HCT116 (cell line): ENCODE results near the gene DTD2. TPM values are rescaled to one million over a fixed set of nuclear protein-coding genes. Genes with fewer than 3 reads are reported as not detected.

Experiments used
- ATAC-seq: fragments of 200-7000 bp; cut with Tn5 transposase; 2 replicates; pipeline ENCODE4 v1.9.1; 2020; ENCODE audit warnings: mild to moderate bottlenecking, moderate library complexity
- BruUV-seq: library from RNA; stranded (reverse); fragments of 400-500 nt; replicated peaks from 2 replicates; lab custom pipeline; 2021; lab: Mats Ljungman, UMichigan
- CTCF ChIA-PET: fragments of 300-600 bp; sonication (Branson Sonifier 250); formaldehyde crosslinking; loops from one replicate; lab custom pipeline; 2021; ENCODE audit warnings: antibody characterized with exemption; lab: Charles Lee
- POLR2A ChIA-PET: fragments of 300-600, 350-600 bp; sonication (Branson Sonifier 250); formaldehyde crosslinking; loops from one replicate; lab custom pipeline; 2021; ENCODE audit warnings: antibody characterized with exemption; lab: Charles Lee
- RAD21 ChIA-PET, 2 experiments: fragments of 300-600 bp; sonication (Branson Sonifier 250); formaldehyde crosslinking; loops; one replicate each; lab custom pipeline; 2023; ENCODE audit warnings: low total read pairs in 2 of 2; ENCODE audit not compliant: uncharacterized antibody in 2 of 2, unreplicated experiment in 2 of 2, low non-redundant PET in 1 of 2; lab: Charles Lee
- DNase-seq: peaks from one replicate; pipeline ENCODE4 v3.0.0-alpha.2; 2010; ENCODE audit warnings: low read depth, low spot score
- H2AFZ ChIP-seq: fragments of 200-600 bp; shearing (Covaris generic), sonication (generic); 2 replicates; pipeline ENCODE4 v1.6.1; 2017; ENCODE audit warnings: low read depth, mixed run types, mixed read lengths, antibody characterized with exemption, low read length; ENCODE audit not compliant: poor library complexity, severe bottlenecking
- H3K27ac ChIP-seq: 2 replicates; pipeline ENCODE4 v1.5.1; 2012; ENCODE audit warnings: low read depth, low read length
- H3K27me3 ChIP-seq: fragments of 200-600 bp; sonication (generic); 2 replicates; pipeline ENCODE4 v1.6.1; 2016; ENCODE audit warnings: mixed run types, low read length, mixed read lengths; ENCODE audit not compliant: insufficient read depth
- H3K36me3 ChIP-seq, 2 experiments: fragments of 200-500 bp in 1 of 2; fragments of 200-600 bp in 1 of 2; sonication (Bioruptor generic) in 1 of 2; sonication (generic) in 1 of 2; 2 replicates each; pipeline versions ENCODE4 v1.5.1 to v1.6.1; 2014 to 2016; ENCODE audit warnings: low read length in 2 of 2, inconsistent platforms in 1 of 2, mixed read lengths in 1 of 2, mixed run types in 1 of 2; ENCODE audit not compliant: insufficient read depth in 2 of 2, control insufficient read depth in 1 of 2
- H3K4me1 ChIP-seq, 2 experiments: fragments of 200-600 bp in 1 of 2; sonication (generic) in 1 of 2; 2 replicates each; pipeline versions ENCODE4 v1.5.1 to v1.6.1; 2012 to 2017; ENCODE audit warnings: low read length in 2 of 2, inconsistent platforms in 1 of 2, mild to moderate bottlenecking in 1 of 2, mixed read lengths in 1 of 2, mixed run types in 1 of 2, moderate library complexity in 1 of 2; ENCODE audit not compliant: insufficient read depth in 2 of 2, control insufficient read depth in 1 of 2
- H3K4me2 ChIP-seq: fragments of 200-600 bp; sonication (generic); 2 replicates; pipeline ENCODE4 v1.6.1; 2017; ENCODE audit warnings: mixed run types, low read length, mixed read lengths
- H3K4me3 ChIP-seq, 2 experiments: fragments of 200-600 bp in 1 of 2; sonication (generic) in 1 of 2; replicated peaks in 1 of 2; 2 replicates each; pipeline ENCODE4 v1.5.1; 2011 to 2016; ENCODE audit warnings: low read length in 2 of 2, control low read depth in 1 of 2, low read depth in 1 of 2, mild to moderate bottlenecking in 1 of 2, mixed read lengths in 1 of 2, mixed run types in 1 of 2
- H3K79me2 ChIP-seq: fragments of 200-600 bp; sonication (generic); 2 replicates; pipeline ENCODE4 v1.6.1; 2017; ENCODE audit warnings: mild to moderate bottlenecking, mixed run types, low read length, moderate library complexity, mixed read lengths; ENCODE audit not compliant: insufficient read depth
- H3K9ac ChIP-seq: fragments of 200-600 bp; sonication (generic); 2 replicates; pipeline ENCODE4 v1.6.1; 2016; ENCODE audit warnings: low read length, mixed read lengths
- H3K9me2 ChIP-seq: fragments of 200-600 bp; sonication (generic), shearing (Covaris generic); 2 replicates; pipeline ENCODE4 v1.6.1; 2017; ENCODE audit warnings: mixed run types, mild to moderate bottlenecking, moderate library complexity; ENCODE audit not compliant: insufficient read depth
- H3K9me3 ChIP-seq, 2 experiments: fragments of 200-500 bp in 1 of 2; fragments of 200-600 bp in 1 of 2; sonication (Bioruptor generic) in 1 of 2; sonication (generic) in 1 of 2; 2 replicates each; pipeline ENCODE4 v1.6.1; 2014 to 2017; ENCODE audit warnings: low read length in 2 of 2, mixed read lengths in 2 of 2, inconsistent platforms in 1 of 2, low read depth in 1 of 2, mild to moderate bottlenecking in 1 of 2, mixed run types in 1 of 2, moderate library complexity in 1 of 2; ENCODE audit not compliant: control insufficient read depth in 1 of 2, insufficient read depth in 1 of 2
- H4K20me1 ChIP-seq: fragments of 200-600 bp; sonication (generic), shearing (Covaris generic); 2 replicates; pipeline ENCODE4 v1.6.1; 2017; ENCODE audit warnings: mixed run types, mild to moderate bottlenecking, moderate library complexity; ENCODE audit not compliant: insufficient read depth
- ATF3 ChIP-seq: IDR thresholded peaks from 2 replicates; pipeline ENCODE4 v1.6.1; 2012
- CBX3 ChIP-seq: IDR thresholded peaks from 2 replicates; pipeline ENCODE4 v1.6.1; 2012; ENCODE audit warnings: low read depth
- CEBPB ChIP-seq: IDR thresholded peaks from 2 replicates; pipeline ENCODE4 v1.6.1; 2012; ENCODE audit warnings: low read depth
- EGR1 ChIP-seq: IDR thresholded peaks from 2 replicates; pipeline ENCODE4 v1.6.1; 2012; ENCODE audit warnings: low read depth
- ELF1 ChIP-seq: IDR thresholded peaks from 2 replicates; pipeline ENCODE4 v1.6.1; 2012; ENCODE audit warnings: low read depth, borderline replicate concordance
- EZH2 ChIP-seq: fragments of 200-600 bp; sonication (generic); IDR thresholded peaks from 2 replicates; pipeline ENCODE4 v1.6.1; 2017; ENCODE audit warnings: antibody characterized with exemption, mixed run types
- EZH2phosphoT487 ChIP-seq: fragments of 200-600 bp; IDR thresholded peaks from 2 replicates; pipeline ENCODE4 v1.6.1; 2018; ENCODE audit warnings: antibody characterized with exemption, borderline replicate concordance
- FOSL1 ChIP-seq: IDR thresholded peaks from 2 replicates; pipeline ENCODE4 v1.6.1; 2012; ENCODE audit warnings: low read depth
- JUND ChIP-seq: IDR thresholded peaks from 2 replicates; pipeline ENCODE4 v1.6.1; 2012
- POLR2A ChIP-seq: IDR thresholded peaks from 2 replicates; pipeline ENCODE4 v1.7.0; 2011; ENCODE audit warnings: borderline replicate concordance; ENCODE audit not compliant: insufficient read depth, insufficient read length; ENCODE audit errors: extremely low read depth
- RAD21 ChIP-seq: IDR thresholded peaks from 2 replicates; pipeline ENCODE4 v1.6.1; 2012; ENCODE audit warnings: low read depth, mild to moderate bottlenecking
- REST ChIP-seq: IDR thresholded peaks from 2 replicates; pipeline ENCODE4 v1.6.1; 2012; ENCODE audit warnings: low read depth
- SP1 ChIP-seq: IDR thresholded peaks from 2 replicates; pipeline ENCODE4 v1.6.1; 2012; ENCODE audit warnings: low read depth
- SRF ChIP-seq: IDR thresholded peaks from 2 replicates; pipeline ENCODE4 v1.6.1; 2012; ENCODE audit warnings: low read depth
- TCF7L2 ChIP-seq: IDR thresholded peaks from 2 replicates; pipeline ENCODE4 v1.7.0; 2011; ENCODE audit warnings: borderline replicate concordance, inconsistent platforms; ENCODE audit not compliant: insufficient read depth, insufficient read length; ENCODE audit errors: extremely low read depth
- YY1 ChIP-seq: IDR thresholded peaks from 2 replicates; pipeline ENCODE4 v1.6.1; 2011; ENCODE audit warnings: low read length, low read depth, moderate library complexity, mild to moderate bottlenecking; ENCODE audit not compliant: insufficient replicate concordance; ENCODE audit errors: extremely low read depth
- ZFX ChIP-seq: fragments of 450-650 bp; IDR thresholded peaks from 2 replicates; pipeline ENCODE4 v1.6.1; 2017
- intact Hi-C: fragments of 100-400 bp; cut with micrococcal nuclease; formaldehyde crosslinking; loops from 2 replicates; pipeline ENCODE4 v1.10.0; 2022
- total RNA-seq: library from RNA; stranded (reverse); gene quantifications from one replicate; pipeline ENCODE4 v1.2.1, GENCODE V29; 2021; ENCODE audit not compliant: unreplicated experiment
- TF ChIP-seq, protein P1 (sequence below), 3 experiments: fragments of 200-600 bp in 1 of 3; sonication (generic) in 1 of 3; IDR thresholded peaks in 2 of 3; conservative IDR thresholded peaks in 1 of 3; 2 replicates each; pipeline ENCODE4 v1.5.1; 2012 to 2017; ENCODE audit warnings: low read depth in 2 of 3, low read length in 2 of 3, antibody characterized with exemption in 1 of 3, borderline replicate concordance in 1 of 3, control low read depth in 1 of 3, mild to moderate bottlenecking in 1 of 3, mixed read lengths in 1 of 3, mixed run types in 1 of 3, moderate library complexity in 1 of 3; ENCODE audit not compliant: insufficient read depth in 1 of 3

The DTD2 gene
- total RNA-seq, 1 experiment from 2014 or later: 24.6 TPM

- intact Hi-C loops: no loop called here
- no peak for ATAC-seq
- Histone ChIP-seq H3K36me3 (no peaks in the 10 kb centered on the region), H3K9me2 (no peaks in the 10 kb centered on the region; the same call in 1 of the 2 replicates), H3K9ac (no peak overlapping the region), H4K20me1 (no peaks in the 10 kb centered on the region), H3K4me2 (no peak overlapping the region), H3K4me3 (no peak overlapping the region), H3K9me3 (no peaks in the 10 kb centered on the region), H3K4me1 (no peaks in the 10 kb centered on the region), H3K79me2 (no peaks in the 10 kb centered on the region), H2AFZ (no peak overlapping the region), H3K27ac (no peak overlapping the region), H3K27me3 (no peaks in the 10 kb centered on the region)
- BruUV-seq: no TSS peak
- CTCF ChIA-PET: no interaction called here
- TF ChIP-seq POLR2A (no peak), CBX3 (no peak), ZFX (no peak), CEBPB (no peak), JUND (no peak), RAD21 (no peak), FOSL1 (no peak), REST (no peak), EGR1 (no peak), ELF1 (no peak), ATF3 (no peak), TCF7L2 (no peak), EZH2phosphoT487 (no peak), YY1 (no peak), SP1 (no peak), EZH2 (no peak), SRF (no peak)
- TF ChIP-seq, protein P1, sequence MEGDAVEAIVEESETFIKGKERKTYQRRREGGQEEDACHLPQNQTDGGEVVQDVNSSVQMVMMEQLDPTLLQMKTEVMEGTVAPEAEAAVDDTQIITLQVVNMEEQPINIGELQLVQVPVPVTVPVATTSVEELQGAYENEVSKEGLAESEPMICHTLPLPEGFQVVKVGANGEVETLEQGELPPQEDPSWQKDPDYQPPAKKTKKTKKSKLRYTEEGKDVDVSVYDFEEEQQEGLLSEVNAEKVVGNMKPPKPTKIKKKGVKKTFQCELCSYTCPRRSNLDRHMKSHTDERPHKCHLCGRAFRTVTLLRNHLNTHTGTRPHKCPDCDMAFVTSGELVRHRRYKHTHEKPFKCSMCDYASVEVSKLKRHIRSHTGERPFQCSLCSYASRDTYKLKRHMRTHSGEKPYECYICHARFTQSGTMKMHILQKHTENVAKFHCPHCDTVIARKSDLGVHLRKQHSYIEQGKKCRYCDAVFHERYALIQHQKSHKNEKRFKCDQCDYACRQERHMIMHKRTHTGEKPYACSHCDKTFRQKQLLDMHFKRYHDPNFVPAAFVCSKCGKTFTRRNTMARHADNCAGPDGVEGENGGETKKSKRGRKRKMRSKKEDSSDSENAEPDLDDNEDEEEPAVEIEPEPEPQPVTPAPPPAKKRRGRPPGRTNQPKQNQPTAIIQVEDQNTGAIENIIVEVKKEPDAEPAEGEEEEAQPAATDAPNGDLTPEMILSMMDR (IDR thresholded peaks at IDR 0.05 in 2 of 3, conservative IDR thresholded peaks at IDR 0.05 in 1 of 3; ENCODE audit: borderline replicate concordance in 1 of 3, insufficient read depth in 1 of 3, low read depth in 2 of 3, low read length in 2 of 3): no peak
- RAD21 ChIA-PET: no interaction called here
- no peak for DNase-seq
- POLR2A ChIA-PET: no interaction called here
Measured at GRCh38 chr14:31480156-31480555, 22.9 kb upstream of the DTD2 start.
